OCI-LY3 (cell line): ENCODE results near the gene GPR18.
"Not testable (repeated sequence)": the region's sequence is repeated elsewhere in the genome, so short reads cannot be mapped to it uniquely, and the experiment has no call there.

ENCODE experiments used
- H2AFZ ChIP-seq: fragments of 200-600, 300-600 bp; shearing (Covaris generic); 2 replicates; pipeline ENCODE4 v1.6.0; 2014; ENCODE audit warnings: antibody characterized with exemption, low read depth, low read length
- H3K27ac ChIP-seq: fragments of 200-600, 300-600 bp; sonication (generic); 2 replicates; pipeline ENCODE4 v1.5.1; 2014; ENCODE audit warnings: mild to moderate bottlenecking, low read length, moderate library complexity, mixed read lengths
- H3K27me3 ChIP-seq: fragments of 200-600, 300-600 bp; sonication (generic); 2 replicates; pipeline ENCODE4 v1.6.1; 2014; ENCODE audit warnings: low read depth, low read length, mixed read lengths
- H3K36me3 ChIP-seq: fragments of 200-600, 300-600 bp; sonication (generic); replicated peaks from 2 replicates; pipeline ENCODE3; 2014; ENCODE audit warnings: low read depth, low read length, mixed read lengths
- H3K4me1 ChIP-seq: fragments of 300-600, 200-600 bp; sonication (generic); 2 replicates; pipeline ENCODE4 v1.6.1; 2014; ENCODE audit warnings: low read length, mixed read lengths
- H3K4me2 ChIP-seq: fragments of 200-600, 300-600 bp; sonication (generic); 2 replicates; pipeline ENCODE4 v1.6.1; 2014; ENCODE audit warnings: low read length, mixed read lengths
- H3K4me3 ChIP-seq: fragments of 300-600, 200-600 bp; sonication (generic); 2 replicates; pipeline ENCODE4 v1.5.1; 2014; ENCODE audit warnings: antibody characterized with exemption, mild to moderate bottlenecking, low read length, moderate library complexity
- H3K79me2 ChIP-seq: fragments of 300-600, 200-600 bp; shearing (Covaris generic); 2 replicates; pipeline ENCODE4 v1.6.1; 2014; ENCODE audit warnings: mild to moderate bottlenecking, low read length, mixed read lengths
- H3K9ac ChIP-seq: fragments of 300-600, 200-600 bp; shearing (Covaris generic); 2 replicates; pipeline ENCODE4 v1.6.0; 2014; ENCODE audit warnings: mild to moderate bottlenecking, low read length, moderate library complexity
- H3K9me3 ChIP-seq: fragments of 200-600, 300-600 bp; shearing (Covaris generic); 2 replicates; pipeline ENCODE4 v1.6.1; 2014; ENCODE audit warnings: low read length, mixed read lengths; ENCODE audit not compliant: insufficient read depth
- H4K20me1 ChIP-seq: fragments of 200-600, 300-600 bp; sonication (generic); 2 replicates; pipeline ENCODE4 v1.6.1; 2016; ENCODE audit warnings: low read length, mixed read lengths; ENCODE audit not compliant: insufficient read depth
- CTCF ChIP-seq: fragments of 200-600, 300-600 bp; sonication (generic); IDR thresholded peaks from 2 replicates; pipeline ENCODE4 v1.5.1; 2014; ENCODE audit warnings: antibody characterized with exemption, low read length, low read depth
- EZH2phosphoT487 ChIP-seq: fragments of 200-600 bp; shearing (Covaris generic); IDR thresholded peaks from 2 replicates; pipeline ENCODE4 v1.6.1; 2018; ENCODE audit warnings: antibody characterized with exemption, mixed run types, low read depth

Gene GPR18

DNA sequence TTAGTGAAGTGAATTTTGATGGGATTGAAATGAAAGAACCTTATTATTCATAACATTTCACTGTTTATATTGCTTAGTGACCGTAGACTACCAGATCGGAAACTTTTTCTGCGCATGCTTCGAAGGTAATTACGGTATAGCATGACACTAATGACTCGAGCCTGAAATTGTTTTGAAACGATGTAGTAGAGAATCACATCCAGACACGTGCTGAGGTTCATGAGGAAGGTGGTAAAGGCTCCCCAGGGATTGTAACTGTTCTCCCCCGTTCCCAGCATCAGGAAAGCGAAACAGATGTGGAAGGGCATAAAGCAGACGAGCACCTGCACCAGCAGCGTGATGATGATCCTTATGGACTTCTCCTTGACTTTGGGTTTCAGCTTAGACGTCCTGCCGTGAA, 3.3 kb downstream of the GPR18 start:
- H3K27ac ChIP-seq = no peak overlapping the region
- H3K79me2 ChIP-seq = no peaks in the 10 kb centered on the region
- no peak overlapping the region for H3K4me3 ChIP-seq
- TF ChIP-seq CTCF (no peak), EZH2phosphoT487 (no peak)
- peaks cover 36% of the 10 kb centered on the region for H4K20me1 ChIP-seq
- peaks cover 15% of the 10 kb centered on the region; the same call in 1 of the 2 replicates for H3K27me3 ChIP-seq
- no peak overlapping the region for H2AFZ ChIP-seq
- no peak overlapping the region for H3K9ac ChIP-seq
- peaks cover 19% of the 10 kb centered on the region for H3K36me3 ChIP-seq
- H3K4me1 ChIP-seq = peaks cover 39% of the 10 kb centered on the region
- H3K4me2 ChIP-seq = no peak overlapping the region
- H3K9me3 ChIP-seq = no peaks in the 10 kb centered on the region

- no peak overlapping the region for H2AFZ ChIP-seq
- H4K20me1 ChIP-seq = peaks cover 27% of the 10 kb centered on the region; the same call in 1 of the 2 replicates
- no peak overlapping the region for H3K27ac ChIP-seq
- peaks cover 12% of the 10 kb centered on the region for H3K4me1 ChIP-seq
- no peak overlapping the region for H3K4me2 ChIP-seq
- H3K79me2 ChIP-seq = no peaks in the 10 kb centered on the region
- H3K9ac ChIP-seq = no peak overlapping the region
- H3K36me3 ChIP-seq = peaks cover 20% of the 10 kb centered on the region
- peaks cover 10% of the 10 kb centered on the region; the same call in 1 of the 2 replicates for H3K27me3 ChIP-seq
- TF ChIP-seq EZH2phosphoT487 (no peak), CTCF (no peak)
- no peak overlapping the region for H3K4me3 ChIP-seq
- H3K9me3 ChIP-seq = no peaks in the 10 kb centered on the region
Measured at GRCh38 chr13:99251921-99252320, 6.3 kb downstream of the GPR18 start.

DNA sequence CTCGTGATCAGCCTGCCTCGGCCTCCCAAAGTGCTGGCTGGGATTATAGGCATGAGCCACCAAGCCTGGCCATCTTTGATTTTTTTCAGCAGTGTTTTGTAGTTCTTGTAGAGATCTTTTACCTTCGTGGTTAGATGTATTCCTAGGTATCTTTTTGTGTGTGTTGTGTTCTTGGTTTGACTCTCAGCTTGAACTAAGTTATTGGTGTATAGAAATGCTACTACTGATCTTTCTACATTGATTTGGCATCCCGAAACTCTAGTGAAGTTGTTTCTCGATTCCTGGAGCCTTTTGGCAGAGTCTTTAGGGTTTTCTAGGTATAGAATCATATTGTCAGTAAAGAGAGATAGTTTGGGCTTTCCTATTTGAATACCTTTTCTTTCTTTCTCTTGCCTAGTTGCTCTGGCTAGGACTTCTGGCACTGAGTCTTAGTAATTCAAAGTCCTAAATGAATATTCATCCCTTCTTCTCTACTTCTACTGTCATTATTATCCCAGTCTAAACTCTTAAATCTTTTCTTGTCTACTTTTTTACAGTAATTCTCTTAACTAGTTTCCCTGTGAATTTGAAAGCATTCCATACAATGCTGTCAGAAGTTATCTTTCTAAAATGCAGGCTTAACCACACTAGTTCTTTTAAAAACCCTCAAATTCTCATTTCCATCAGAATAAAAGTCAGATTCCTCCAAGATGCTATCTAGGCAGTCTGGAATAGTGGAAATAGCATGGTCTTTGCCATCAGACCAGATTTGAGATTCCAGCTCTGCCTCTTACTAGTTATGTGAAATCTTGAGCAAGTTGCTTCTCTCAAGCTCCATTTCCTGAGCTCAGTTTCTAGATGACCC, 7.0 kb downstream of the GPR18 start:
- Histone ChIP-seq H3K36me3 (peaks cover 20% of the 10 kb centered on the region), H3K4me2 (no peak overlapping the region), H3K27me3 (peaks cover 10% of the 10 kb centered on the region; the same call in 1 of the 2 replicates), H3K4me1 (peaks cover 5% of the 10 kb centered on the region), H4K20me1 (peaks cover 23% of the 10 kb centered on the region; the same call in 1 of the 2 replicates), H3K79me2 (no peaks in the 10 kb centered on the region), H3K9ac (no peak overlapping the region), H2AFZ (no peak overlapping the region), H3K9me3 (no peaks in the 10 kb centered on the region), H3K4me3 (no peak overlapping the region), H3K27ac (no peak overlapping the region)
- TF ChIP-seq CTCF = no peak
- TF ChIP-seq EZH2phosphoT487 = no peak

DNA sequence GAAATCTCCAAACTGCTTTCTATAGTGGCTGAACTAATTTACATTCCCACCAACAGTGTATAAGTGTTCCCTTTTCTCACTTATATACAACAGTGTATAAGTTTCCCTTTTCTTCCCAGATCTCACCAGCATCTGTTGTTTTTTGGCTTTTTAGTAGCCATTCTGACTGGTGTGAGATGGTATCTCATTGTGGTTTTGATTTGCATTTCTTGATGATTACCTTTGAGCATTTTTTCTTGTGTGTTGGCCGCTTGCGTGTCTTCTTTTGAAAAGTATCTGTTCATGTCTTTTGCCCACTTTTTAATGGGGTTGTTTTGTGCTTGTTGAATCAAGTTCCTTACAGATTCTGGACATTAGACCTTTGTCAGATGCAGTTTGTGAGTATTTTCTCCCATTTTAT, 8.6 kb downstream of the GPR18 start:
- H2AFZ ChIP-seq, H3K4me2 ChIP-seq, H3K9ac ChIP-seq, H3K4me3 ChIP-seq, H4K20me1 ChIP-seq, H3K9me3 ChIP-seq, H3K4me1 ChIP-seq, H3K27me3 ChIP-seq, H3K79me2 ChIP-seq, H3K27ac ChIP-seq: not testable (repeated sequence)
- H3K36me3 ChIP-seq = peaks cover 10% of the 10 kb centered on the region

DNA sequence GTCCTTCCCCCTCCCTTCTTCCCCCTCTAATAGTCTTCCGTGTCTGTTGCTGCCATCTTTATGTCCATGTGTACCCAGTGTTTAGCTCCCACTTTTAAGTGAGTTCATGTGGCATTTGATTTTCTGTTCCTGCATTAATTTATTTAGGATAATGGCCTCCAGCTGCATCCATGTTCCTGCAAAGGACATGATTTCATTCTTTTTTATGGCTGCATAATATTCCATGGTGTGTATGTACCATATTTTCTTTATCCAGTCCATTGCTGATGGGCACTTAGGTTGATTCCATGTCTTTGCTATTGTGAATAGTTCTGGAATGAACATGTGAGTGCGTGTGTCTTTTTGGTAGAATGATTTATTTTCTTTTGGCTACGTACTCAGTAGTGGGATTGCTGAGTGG, 9.0 kb downstream of the GPR18 start:
- peaks cover 10% of the 10 kb centered on the region for H3K36me3 ChIP-seq
- H3K9me3 ChIP-seq, H3K27ac ChIP-seq, H3K9ac ChIP-seq, H3K27me3 ChIP-seq, H2AFZ ChIP-seq, H3K4me1 ChIP-seq, H4K20me1 ChIP-seq, H3K4me3 ChIP-seq, H3K79me2 ChIP-seq, H3K4me2 ChIP-seq: not testable (repeated sequence)
